ENCODE measurements around the gene LPCAT1.

DNA sequence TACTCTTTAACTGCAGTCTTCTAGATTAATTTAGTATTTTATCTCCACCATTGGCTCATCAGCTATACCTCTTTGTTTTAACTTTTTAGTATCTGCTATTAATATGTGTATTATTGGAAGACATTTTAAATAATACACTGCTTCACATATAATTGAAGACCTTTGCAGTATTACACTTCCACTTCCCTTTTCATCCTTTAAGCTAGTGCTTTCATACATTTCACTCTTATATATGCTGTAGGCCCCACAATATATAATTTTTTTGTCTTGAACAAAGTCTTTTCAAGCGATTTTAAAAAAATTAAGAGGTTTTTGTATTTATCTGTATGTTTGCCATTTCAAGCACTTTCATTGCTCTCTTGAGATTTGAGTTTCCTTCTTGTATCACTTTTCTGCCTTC, 8.6 kb upstream of the LPCAT1 start:
- no peak for TF ChIP-seq EP300 (IDR thresholded peaks at IDR 0.05)
- TF ChIP-seq CTCF (IDR thresholded peaks at IDR 0.05), result no peak
- TF ChIP-seq POLR2AphosphoS5 (IDR thresholded peaks at IDR 0.05), result no peak

Data from stomach (tissue), 4 donors.